Measurements from ENCODE around the gene FAM120A.

FAM120A gene

DNA sequence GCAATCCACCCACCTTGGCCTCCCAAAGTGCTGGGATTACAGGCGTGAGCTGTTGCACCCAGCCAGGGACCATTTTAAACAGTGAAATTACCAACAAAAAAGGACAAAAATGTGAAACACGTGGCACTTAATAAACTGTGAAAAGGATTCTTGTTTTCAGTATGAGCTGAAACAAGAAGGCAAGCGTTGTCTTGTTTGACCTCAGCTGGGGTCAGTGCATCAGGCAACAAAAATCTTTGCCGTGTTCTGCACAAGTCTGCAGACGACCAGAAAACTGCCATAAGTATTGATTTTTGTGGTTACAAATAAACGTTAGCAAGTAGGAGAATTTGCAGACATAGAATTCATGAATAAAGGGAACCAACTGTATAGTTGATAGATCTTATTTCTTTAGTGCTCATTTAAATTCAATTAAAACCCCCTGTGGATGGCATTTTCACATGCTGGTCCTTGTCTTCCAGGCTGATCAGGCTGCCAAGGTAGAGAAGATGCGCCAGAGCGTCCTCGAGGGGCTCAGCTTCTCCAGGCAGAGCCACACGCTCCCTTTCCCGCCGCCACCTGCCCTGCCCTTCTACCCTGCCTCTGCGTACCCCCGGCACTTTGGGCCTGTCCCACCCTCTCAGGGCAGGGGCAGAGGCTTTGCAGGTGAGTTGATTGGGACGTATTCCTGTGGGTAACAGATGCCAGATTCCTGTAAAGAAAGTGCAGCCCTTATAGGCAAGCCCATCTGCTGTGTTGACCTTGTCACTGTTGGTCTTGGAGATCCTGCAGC lies 106.1 kb downstream of the FAM120A start:
- no peak for DNase-seq (ENCODE audit: low read depth)

GRCh38 chr9:93558503-93558902 lies 107.0 kb downstream of the FAM120A start:
- DNase-seq (ENCODE audit: low read depth): no peak

- no peak for DNase-seq (ENCODE audit: low read depth)
Observed at GRCh38 chr9:93560991-93561390, 109.5 kb downstream of the FAM120A start.

DNA sequence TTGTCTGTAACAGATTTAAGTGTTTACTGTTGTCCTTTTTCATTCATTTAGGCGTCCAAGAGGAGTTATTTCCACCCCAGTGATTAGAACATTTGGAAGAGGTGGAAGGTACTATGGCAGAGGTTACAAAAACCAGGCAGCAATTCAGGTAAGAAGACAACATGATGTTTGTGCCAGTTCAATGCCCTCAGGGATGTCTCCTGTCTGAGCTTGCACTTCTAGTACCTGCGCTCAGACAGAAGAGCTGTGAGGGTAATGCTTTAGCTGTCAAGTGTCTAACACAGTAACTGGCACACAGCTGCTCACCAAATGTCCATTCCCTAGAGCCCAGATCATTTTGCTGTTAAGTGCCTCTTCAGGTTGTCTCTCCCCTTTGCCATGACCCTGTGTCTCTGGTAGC lies 110.7 kb downstream of the FAM120A start:
- no peak for DNase-seq (ENCODE audit: low read depth)

DNA sequence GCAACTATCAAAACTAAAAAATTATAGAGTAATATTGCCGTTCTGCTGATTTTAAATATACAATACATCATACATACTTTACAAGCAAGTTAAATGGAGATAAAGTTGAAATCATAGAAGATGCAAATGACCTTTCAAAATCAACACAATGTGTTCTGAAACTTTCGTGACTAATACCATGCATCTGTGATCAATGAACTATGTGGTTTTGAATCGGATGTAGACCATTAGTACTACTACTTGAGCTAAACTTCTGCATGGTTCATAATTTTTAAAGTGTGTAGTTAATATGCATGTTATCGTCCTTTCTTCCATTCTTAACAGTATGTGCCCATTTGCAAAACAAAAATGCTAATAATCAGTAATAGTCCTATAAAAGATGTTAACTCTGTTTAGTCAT lies 113.6 kb downstream of the FAM120A start:
- DNase-seq (ENCODE audit: low read depth): no peak

- DNase-seq (ENCODE audit: low read depth): peak; percentile 91
Observed at GRCh38 chr9:93566408-93567270, 115.2 kb downstream of the FAM120A start.

GRCh38 chr9:93567271-93567959 lies 115.9 kb downstream of the FAM120A start:
- DNase-seq (ENCODE audit: low read depth): no peak

DNA sequence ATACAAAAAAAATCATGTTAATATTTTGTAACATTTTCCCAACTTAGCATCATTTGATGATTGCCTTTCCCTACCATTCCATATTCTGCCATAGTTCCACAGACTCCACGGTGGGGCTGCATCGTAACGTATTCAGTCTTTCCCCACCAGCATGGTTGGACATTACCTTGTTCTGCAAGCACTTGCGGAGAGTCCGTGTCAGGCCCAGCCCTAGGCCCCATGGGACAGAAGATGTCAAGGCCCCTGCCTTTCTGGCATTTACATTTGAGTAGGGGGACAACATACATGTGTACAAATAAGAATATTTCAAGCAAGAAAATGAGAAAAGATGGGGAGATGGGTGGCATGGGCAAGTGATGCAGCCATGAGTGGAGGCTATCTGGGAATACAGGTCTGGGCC lies 116.7 kb downstream of the FAM120A start:
- DNase-seq (ENCODE audit: low read depth): no peak

- no peak for DNase-seq (ENCODE audit: low read depth)
Observed at GRCh38 chr9:93569621-93570174, 118.2 kb downstream of the FAM120A start.

DNA sequence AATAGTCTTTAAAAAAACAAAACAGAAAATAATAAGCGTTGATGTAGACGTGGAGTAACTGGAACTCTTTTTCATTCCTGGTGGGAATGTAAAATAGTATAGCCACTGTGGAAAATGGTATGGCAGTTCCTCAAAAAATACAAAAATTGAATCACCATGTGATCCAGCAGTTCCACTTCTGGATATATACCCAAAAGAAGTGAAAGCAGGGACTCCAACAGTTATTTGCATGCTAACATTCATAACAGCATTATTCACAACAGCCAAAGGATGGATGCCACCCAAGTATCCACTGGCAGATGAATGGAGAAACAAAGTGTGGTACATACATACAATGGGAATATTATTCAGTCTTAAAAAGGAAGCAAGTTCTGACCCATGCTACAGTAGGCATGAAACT lies 120.7 kb downstream of the FAM120A start:
- no peak for DNase-seq (ENCODE audit: low read depth)

DNA sequence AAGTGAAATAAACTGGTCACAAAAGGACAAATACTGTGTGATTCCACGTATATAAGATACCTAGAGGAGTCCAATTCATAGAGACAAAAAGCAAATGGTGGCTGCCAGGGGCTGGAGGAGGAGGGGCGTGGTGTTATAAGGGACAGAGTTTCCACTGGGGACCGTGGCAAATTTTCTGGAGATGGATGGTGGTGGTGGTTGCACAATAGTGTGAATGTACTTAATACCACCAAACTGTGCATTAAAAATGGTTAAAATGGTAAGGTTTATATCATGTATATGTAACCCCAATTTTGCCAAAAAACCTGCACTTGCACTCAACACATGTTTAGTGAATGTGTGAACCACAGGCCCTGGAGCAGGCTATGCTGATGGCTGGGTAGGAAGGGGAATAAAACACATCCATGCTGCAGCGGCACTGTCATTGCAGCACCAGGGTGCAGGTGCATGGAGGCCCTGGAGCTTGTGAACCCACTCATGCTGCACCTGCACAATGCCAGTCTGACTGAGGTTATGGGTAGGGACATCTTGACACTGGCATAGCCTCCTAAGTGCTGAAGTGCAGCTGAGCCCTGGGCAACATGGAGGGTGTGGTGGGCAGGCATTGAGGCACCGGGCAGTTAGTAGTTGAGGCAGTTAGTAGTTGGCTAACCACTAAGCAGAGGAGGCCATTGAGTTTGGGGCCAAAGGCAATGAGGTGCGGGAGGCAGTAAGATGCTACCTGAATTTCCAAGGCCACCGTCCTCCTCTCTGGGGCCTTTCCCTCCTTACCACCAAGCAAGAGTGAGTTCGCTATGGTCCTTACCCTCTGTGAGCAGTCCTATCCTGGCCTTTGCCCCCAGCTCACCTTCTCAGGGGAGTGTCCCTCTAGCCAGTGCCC lies 121.4 kb downstream of the FAM120A start:
- no peak for DNase-seq (ENCODE audit: low read depth)

GRCh38 chr9:93573516-93573828 lies 122.0 kb downstream of the FAM120A start:
- DNase-seq (ENCODE audit: low read depth): no peak

DNA sequence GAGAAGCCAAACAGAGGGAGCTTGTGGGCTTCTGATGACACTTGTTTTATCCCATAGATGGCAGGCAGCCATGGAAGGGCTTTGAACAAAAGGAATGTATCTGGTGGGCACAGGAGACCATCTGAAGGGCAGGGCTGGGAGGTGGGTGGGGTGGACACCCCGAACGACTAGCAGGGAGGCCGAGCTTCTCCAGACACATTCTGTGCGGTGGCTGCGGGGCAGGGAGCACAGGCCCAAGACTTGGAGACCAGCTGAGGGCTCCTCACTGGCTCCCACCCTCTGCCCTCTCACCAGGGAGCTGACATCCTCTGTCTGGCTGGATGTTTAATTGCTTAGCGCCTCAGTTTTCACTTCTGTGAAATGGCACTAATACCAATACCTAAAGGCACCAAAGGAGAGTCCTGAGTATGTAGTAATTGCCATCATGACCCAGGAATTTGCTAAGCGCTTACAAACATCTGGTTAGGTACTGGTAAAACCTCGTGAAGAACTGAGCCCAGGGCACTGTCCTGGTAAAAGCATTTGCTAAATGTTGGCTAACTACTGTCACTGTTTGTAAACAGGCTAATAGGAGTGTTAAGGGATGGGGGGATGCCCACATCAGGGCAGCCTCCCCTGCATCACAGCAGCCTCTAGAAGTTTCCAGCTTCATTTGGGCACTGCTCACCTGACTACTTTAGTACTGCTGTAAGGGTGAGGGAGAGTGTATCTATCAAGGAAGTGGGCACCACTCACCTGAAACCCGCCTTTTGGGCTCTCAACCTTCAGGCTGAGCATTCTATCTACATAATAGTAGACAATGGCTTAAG lies 122.8 kb downstream of the FAM120A start:
- no peak for DNase-seq (ENCODE audit: low read depth)

GRCh38 chr9:93574900-93575795 lies 123.7 kb downstream of the FAM120A start:
- DNase-seq (ENCODE audit: low read depth): no peak

DNA sequence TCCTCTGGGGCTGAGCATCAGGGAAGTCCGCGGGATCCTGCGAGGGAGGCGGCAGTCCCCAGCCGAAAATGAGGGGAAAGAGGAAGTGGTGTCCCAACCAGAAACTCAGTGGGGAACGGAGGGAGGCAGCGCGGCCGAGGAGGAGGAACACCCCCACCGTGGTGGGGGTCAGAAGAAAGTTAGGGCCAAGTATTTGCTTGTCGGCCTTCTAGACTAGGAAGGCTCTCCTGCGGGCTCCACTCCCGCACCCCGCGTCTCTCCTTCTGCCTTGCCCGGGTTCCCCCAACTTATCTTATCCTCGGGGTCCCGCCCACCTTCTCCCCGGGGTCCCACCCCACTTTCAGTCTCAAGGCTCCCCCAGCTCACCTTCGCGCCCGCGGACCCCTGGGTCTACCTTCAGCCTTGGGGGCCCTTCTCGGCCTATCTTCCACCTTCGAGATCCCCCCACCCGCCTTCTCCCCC lies 124.3 kb downstream of the FAM120A start:
- no peak for DNase-seq (ENCODE audit: low read depth)

GRCh38 chr9:93576258-93577077 lies 125.0 kb downstream of the FAM120A start, which contains the start of gene PHF2:
PHF2 (plus strand) TSS chr9:93576584; CDS start chr9:93576774, 190 bp downstream.
- DNase-seq (ENCODE audit: low read depth): no peak

DNA sequence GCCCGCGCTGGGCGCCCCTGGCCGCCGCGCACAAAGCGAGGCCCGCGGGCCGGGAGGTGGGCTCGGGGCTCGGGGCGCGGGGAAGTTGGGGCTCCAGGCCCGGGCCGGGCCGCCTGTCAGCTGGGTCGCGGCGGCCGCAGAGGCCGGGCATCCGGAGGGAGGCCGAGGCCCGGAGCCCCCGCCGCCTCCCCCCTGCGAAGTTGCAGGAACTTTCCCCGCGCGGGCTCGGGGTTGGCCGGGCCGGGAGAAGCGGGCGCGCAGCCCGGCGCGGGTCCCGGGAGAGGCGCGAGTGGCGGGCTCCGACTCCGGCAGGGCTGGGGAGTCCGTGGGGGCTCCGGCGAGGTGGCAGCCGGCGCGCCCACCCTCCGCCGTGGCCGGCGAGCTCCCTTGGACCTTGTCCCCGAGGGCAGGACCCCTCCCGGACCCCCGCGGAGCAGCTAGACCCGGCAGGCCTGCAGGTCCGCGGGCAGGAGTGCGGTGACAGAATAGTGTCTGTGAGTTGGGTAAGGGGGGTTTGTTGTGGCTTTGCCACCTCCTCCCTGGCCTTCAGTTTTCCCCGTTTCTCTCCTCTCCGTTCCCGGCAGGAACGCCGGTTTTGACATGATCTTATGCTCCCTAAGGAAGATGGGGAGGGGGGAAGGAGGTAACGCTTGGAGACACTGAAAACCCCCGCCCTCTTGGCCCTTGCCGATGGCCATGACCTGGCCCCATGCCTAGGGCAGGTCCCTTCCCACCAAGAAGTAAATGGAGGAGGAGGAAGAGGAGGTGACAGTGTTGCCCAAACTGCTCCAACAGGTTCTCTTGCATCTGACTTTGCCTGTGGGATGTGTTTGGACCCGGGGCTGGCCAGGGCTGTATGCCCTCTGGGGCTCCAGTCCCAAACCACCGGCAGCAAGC lies 125.8 kb downstream of the FAM120A start:
- no peak for DNase-seq (ENCODE audit: low read depth)

Measured in amniotic epithelial cell (primary cell).